ENCODE data around the gene GPR150. TPM values are rescaled to one million over a fixed set of nuclear protein-coding genes. Genes with fewer than 3 reads are reported as not detected.
"Not testable (repeated sequence)": the region's sequence is repeated elsewhere in the genome, so short reads cannot be mapped to it uniquely, and the experiment has no call there.

GPR150 gene
- polyA plus RNA-seq, 1 donor (not counting 4 experiments of a cell fraction or from before 2014, with no cell fraction given): 0.07 TPM

- Histone ChIP-seq H3K9me1 (ENCODE audit: control insufficient read depth, extremely low read depth, insufficient read depth, low read length) (no peaks in the 10 kb centered on the region), H2AFZ (ENCODE audit: control insufficient read depth, low read length) (peak overlapping the region; percentile 28), H3K27me3 (ENCODE audit: control insufficient read depth, extremely low read depth, insufficient read depth, low read length) (no peaks in the 10 kb centered on the region), H3K4me3 (ENCODE audit: control insufficient read depth in 2 of 3, extremely low read depth in 1 of 3, insufficient read depth in 2 of 3, low read depth in 1 of 3, low read length in 3 of 3) (no peak overlapping the region), H3K9ac (ENCODE audit: control insufficient read depth, extremely low read depth, insufficient read depth, low read length) (no peak overlapping the region), H3K79me2 (ENCODE audit: control insufficient read depth, insufficient read depth, low read length) (no peaks in the 10 kb centered on the region), H4K20me1 (ENCODE audit: control insufficient read depth, extremely low read depth, insufficient read depth, low read length) (no peaks in the 10 kb centered on the region), H3K36me3 (ENCODE audit: control insufficient read depth in 2 of 2, extremely low read depth in 1 of 2, insufficient read depth in 2 of 2, low read length in 2 of 2) (no peaks in the 10 kb centered on the region), H3K27ac (ENCODE audit: control insufficient read depth, insufficient read depth, low read length) (no peak overlapping the region), H3K9me3 (ENCODE audit: control insufficient read depth, low read depth, low read length) (no peaks in the 10 kb centered on the region), H3K4me1 (ENCODE audit: control insufficient read depth, extremely low read depth, insufficient read depth, low read length) (peaks cover 9% of the 10 kb centered on the region), H3K4me2 (ENCODE audit: control insufficient read depth, extremely low read depth, insufficient read depth, low read depth, low read length) (no peak overlapping the region)
- FAIRE-seq: no peak
- DNase-seq (ENCODE audit: low read depth, low spot score): no peak
- dilution Hi-C loops (cut with MboI; ENCODE audit: extremely low pct_ligation_motif_present, low sequenced_read_pairs): no loop called here
- TF ChIP-seq CTCF (optimal IDR thresholded peaks at IDR 0.05 in 1 of 3, IDR thresholded peaks at IDR 0.05 in 1 of 3, conservative IDR thresholded peaks at IDR 0.05 in 1 of 3; ENCODE audit: extremely low read depth in 1 of 3, insufficient read depth in 2 of 3, low read length in 3 of 3) (no peak), EZH2 (IDR thresholded peaks at IDR 0.05; ENCODE audit: low read length) (no peak)
Measured at GRCh38 chr5:95631255-95631958, 11.5 kb downstream of the GPR150 start.

- no peaks in the 10 kb centered on the region for H3K9me1 ChIP-seq (ENCODE audit: control insufficient read depth, extremely low read depth, insufficient read depth, low read length)
- no peaks in the 10 kb centered on the region for H3K9me3 ChIP-seq (ENCODE audit: control insufficient read depth, low read depth, low read length)
- H4K20me1 ChIP-seq (ENCODE audit: control insufficient read depth, extremely low read depth, insufficient read depth, low read length): no peaks in the 10 kb centered on the region
- no peaks in the 10 kb centered on the region for H3K79me2 ChIP-seq (ENCODE audit: control insufficient read depth, insufficient read depth, low read length)
- FAIRE-seq: peak; percentile 36
- H3K4me3 ChIP-seq (ENCODE audit: control insufficient read depth in 2 of 3, extremely low read depth in 1 of 3, insufficient read depth in 2 of 3, low read depth in 1 of 3, low read length in 3 of 3): no peak overlapping the region
- H3K27ac ChIP-seq (ENCODE audit: control insufficient read depth, insufficient read depth, low read length): no peak overlapping the region
- peaks cover 9% of the 10 kb centered on the region for H3K4me1 ChIP-seq (ENCODE audit: control insufficient read depth, extremely low read depth, insufficient read depth, low read length)
- TF ChIP-seq CTCF (optimal IDR thresholded peaks at IDR 0.05 in 1 of 3, IDR thresholded peaks at IDR 0.05 in 1 of 3, conservative IDR thresholded peaks at IDR 0.05 in 1 of 3; ENCODE audit: extremely low read depth in 1 of 3, insufficient read depth in 2 of 3, low read length in 3 of 3): no peak
- no peak for DNase-seq (ENCODE audit: low read depth, low spot score)
- no peak overlapping the region for H3K4me2 ChIP-seq (ENCODE audit: control insufficient read depth, extremely low read depth, insufficient read depth, low read depth, low read length)
- no peak overlapping the region for H3K9ac ChIP-seq (ENCODE audit: control insufficient read depth, extremely low read depth, insufficient read depth, low read length)
- H3K36me3 ChIP-seq (ENCODE audit: control insufficient read depth in 2 of 2, extremely low read depth in 1 of 2, insufficient read depth in 2 of 2, low read length in 2 of 2): no peaks in the 10 kb centered on the region
- dilution Hi-C loops (cut with MboI; ENCODE audit: extremely low pct_ligation_motif_present, low sequenced_read_pairs): no loop called here
- H2AFZ ChIP-seq (ENCODE audit: control insufficient read depth, low read length): peak overlapping the region; percentile 74
- no peaks in the 10 kb centered on the region for H3K27me3 ChIP-seq (ENCODE audit: control insufficient read depth, extremely low read depth, insufficient read depth, low read length)
Measured at GRCh38 chr5:95631991-95632675, 12.2 kb downstream of the GPR150 start.

DNA sequence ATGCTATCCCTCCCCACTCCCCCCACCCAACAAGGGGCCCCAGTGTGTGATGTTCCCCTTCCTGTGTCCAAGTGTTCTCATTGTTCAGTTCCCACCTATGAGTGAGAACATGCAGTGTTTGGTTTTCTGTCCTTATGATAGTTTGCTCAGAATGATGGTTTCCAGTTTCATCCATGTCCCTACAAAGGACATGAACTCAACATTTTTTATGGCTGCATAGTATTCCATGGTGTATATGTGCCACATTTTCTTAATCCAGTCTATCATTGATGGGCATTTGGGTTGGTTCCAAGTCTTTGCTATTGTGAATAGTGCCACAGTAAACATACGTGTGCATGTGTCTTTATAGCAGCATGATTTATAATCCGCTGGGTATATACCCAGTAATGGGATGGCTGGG is 13.1 kb downstream of the GPR150 start:
- H3K27me3 ChIP-seq (ENCODE audit: control insufficient read depth, extremely low read depth, insufficient read depth, low read length); H3K36me3 ChIP-seq (ENCODE audit: control insufficient read depth in 2 of 2, extremely low read depth in 1 of 2, insufficient read depth in 2 of 2, low read length in 2 of 2); H3K79me2 ChIP-seq (ENCODE audit: control insufficient read depth, insufficient read depth, low read length); H4K20me1 ChIP-seq (ENCODE audit: control insufficient read depth, extremely low read depth, insufficient read depth, low read length); H3K4me2 ChIP-seq (ENCODE audit: control insufficient read depth, extremely low read depth, insufficient read depth, low read depth, low read length); H3K9me1 ChIP-seq (ENCODE audit: control insufficient read depth, extremely low read depth, insufficient read depth, low read length); H3K9ac ChIP-seq (ENCODE audit: control insufficient read depth, extremely low read depth, insufficient read depth, low read length); H2AFZ ChIP-seq (ENCODE audit: control insufficient read depth, low read length); FAIRE-seq; H3K27ac ChIP-seq (ENCODE audit: control insufficient read depth, insufficient read depth, low read length); DNase-seq (ENCODE audit: low read depth, low spot score); H3K9me3 ChIP-seq (ENCODE audit: control insufficient read depth, low read depth, low read length); H3K4me1 ChIP-seq (ENCODE audit: control insufficient read depth, extremely low read depth, insufficient read depth, low read length); dilution Hi-C loops (cut with MboI; ENCODE audit: extremely low pct_ligation_motif_present, low sequenced_read_pairs); H3K4me3 ChIP-seq (ENCODE audit: control insufficient read depth in 2 of 3, extremely low read depth in 1 of 3, insufficient read depth in 2 of 3, low read depth in 1 of 3, low read length in 3 of 3): not testable (repeated sequence)

Data from keratinocyte (primary cell).